GM12873 (cell line): ENCODE data around the gene ORM2.

Experiments
- TF ChIP-seq, protein P1 (sequence below): IDR thresholded peaks from 2 replicates; pipeline ENCODE4 v1.5.1; 2012; ENCODE audit warnings: low read depth, mild to moderate bottlenecking, moderate library complexity, low read length, control low read depth; ENCODE audit not compliant: insufficient read depth; ENCODE audit errors: missing control alignments

The ORM2 gene

DNA sequence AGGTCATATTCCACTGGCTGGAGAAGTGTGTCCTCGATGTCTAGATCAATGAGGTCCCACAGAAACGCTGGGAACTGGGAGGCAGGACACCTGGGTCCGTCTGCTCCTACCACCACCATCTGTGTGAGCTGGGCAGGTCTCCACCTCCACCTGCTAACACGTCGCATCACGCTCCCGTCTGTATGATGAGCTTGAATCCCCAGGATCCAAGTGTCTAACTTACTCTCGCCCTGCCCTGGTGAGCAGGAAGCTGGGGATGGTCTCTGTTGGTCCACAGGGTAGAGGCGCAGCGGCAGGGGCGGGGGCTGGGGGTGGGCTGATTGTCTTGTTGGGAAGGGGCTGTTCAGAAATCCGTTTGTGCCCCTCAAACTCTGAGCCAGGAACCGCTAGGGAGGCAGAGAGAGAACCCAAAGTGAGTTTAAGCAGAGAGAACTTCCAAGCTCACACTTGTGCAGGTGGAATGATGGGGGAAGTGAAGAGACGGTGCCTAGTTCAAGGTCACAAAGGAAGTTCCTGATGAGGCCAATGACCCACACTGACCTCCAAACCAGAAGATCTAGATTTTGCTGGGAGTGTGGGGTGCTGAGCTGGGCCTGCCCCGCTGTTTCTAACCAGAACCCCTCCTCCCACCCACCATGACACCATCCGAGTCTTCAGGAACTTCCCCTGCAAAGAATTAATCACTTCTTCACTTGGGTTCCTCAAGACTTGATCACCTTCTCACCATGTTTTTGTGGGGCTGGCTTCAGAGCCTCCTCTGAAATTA, 21.1 kb downstream of the ORM2 start:
- TF ChIP-seq, protein P1, sequence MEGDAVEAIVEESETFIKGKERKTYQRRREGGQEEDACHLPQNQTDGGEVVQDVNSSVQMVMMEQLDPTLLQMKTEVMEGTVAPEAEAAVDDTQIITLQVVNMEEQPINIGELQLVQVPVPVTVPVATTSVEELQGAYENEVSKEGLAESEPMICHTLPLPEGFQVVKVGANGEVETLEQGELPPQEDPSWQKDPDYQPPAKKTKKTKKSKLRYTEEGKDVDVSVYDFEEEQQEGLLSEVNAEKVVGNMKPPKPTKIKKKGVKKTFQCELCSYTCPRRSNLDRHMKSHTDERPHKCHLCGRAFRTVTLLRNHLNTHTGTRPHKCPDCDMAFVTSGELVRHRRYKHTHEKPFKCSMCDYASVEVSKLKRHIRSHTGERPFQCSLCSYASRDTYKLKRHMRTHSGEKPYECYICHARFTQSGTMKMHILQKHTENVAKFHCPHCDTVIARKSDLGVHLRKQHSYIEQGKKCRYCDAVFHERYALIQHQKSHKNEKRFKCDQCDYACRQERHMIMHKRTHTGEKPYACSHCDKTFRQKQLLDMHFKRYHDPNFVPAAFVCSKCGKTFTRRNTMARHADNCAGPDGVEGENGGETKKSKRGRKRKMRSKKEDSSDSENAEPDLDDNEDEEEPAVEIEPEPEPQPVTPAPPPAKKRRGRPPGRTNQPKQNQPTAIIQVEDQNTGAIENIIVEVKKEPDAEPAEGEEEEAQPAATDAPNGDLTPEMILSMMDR, result no peak

DNA sequence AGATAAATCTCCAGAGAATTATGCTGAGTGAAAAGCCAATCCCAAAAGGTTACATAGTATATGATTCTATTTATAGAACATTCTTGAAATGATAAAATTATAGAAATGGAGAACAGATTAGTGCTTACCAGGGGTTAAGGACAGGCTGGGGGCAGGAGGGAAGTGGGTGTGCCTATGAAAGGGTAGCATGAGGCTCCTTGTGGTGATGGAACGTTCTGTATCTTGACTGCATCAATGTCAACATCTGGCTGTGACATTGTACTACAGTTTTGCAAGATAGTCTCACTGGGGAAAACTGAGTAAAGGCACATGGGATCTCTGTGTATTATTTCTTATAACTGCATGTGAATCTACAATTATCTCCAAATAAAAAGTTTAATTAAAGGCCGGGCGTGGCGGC, 22.3 kb downstream of the ORM2 start:
- TF ChIP-seq, protein P1, result no peak

DNA sequence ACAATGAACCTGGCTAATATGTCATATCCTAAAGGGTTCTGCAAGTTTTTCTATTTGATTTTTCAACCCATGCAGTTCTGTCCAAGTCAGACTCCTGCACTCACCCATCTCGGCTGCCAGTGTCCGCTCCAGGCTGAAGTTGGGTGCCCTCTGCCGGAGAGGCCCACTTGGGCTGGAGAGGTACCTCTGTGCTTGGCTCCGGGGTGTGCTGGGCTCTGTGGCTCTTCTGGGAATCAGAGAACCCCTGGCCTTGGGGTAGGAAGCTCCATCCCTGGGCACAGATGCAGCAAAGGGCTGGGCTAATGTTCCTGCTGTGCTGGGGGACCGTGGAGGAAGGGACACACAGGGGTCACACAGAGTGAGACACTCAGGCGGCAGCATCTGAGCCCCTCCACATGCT, 26.2 kb downstream of the ORM2 start:
- TF ChIP-seq, protein P1, result no peak

DNA sequence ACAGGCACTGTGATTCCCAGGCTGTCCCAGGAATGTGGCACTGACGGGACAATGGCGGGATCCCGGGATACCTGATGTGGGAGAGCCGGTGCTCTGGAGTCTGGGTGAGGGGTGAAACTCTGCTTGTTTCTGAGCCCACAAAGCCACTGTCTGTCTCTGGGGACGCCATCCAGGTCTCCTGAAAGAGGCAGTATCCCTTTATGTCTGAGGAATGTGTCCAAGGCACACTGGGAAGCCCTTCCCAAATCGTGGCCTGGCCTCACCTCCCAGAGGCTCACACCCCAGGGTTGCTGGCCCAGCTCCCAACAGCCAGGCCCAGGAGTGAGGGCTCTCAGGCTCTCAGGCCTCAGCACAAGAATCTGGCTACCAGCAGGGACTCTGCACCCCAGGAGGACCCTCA, 27.1 kb downstream of the ORM2 start:
- TF ChIP-seq, protein P1, result no peak

DNA sequence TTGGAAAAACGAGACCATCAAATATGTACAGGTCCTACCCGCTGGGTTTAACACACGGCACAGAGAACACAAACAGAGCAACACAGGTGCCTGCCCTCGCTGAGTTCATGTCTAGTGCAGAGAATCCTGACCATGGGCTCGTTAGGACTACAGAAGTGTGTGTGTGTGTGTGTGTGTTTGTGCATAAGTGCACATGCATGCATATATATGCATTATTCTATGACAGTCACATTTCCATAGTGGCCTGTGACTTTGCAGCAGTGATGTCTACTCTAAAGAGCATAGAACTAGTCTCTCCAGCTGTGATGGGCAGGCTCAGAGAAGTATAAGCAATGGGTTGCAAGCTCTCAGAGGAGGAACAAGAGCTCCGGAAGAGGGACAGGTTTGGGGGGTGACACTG, 27.7 kb downstream of the ORM2 start:
- TF ChIP-seq, protein P1, result no peak

DNA sequence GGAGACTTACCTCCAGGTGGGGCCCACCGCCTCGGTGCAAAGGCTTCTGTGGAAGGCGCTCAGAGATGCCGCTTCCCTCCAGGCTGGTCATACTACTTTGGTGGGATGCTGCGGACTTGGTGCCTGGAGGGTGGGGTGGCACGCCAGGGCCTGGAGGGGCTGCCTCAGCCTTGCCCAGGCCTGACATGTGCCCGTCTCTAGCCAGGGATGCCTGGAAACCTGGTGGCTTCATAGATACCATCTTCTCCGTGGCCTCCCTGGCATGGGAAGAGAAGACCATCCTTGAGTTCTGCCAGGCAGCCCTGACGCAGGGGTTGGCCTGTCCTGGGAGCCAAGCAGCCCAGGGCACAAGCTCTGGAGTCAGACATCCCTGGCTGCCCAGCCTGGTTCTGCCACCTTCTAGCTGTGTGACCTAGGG, 28.3 kb downstream of the ORM2 start:
- TF ChIP-seq, protein P1, result no peak

DNA sequence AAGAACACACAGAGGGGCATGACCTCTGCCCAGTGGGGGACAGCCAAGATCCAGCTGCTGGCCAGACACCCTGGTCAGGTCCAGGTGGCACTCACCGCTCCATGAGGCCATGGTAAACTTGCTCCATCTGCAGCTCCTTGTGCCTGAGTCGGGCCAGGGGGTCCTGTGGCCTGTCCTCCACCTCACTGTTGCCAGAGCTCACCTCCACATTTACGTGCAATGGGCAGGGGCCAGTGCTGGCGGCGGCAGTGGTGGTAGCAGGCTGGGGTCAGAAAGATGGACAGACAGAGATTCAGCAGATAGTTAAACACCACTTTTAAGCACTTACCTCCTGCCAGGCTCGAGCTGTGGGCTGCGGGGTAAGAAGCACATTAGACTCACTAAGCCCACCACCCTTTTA, 30.1 kb downstream of the ORM2 start:
- TF ChIP-seq, protein P1, result no peak
